HG02798 (cell line): ENCODE results near the gene TAMM41.
A peak's percentile ranks its signal among the peaks of the same experiment; 100 is the strongest.
"Not testable (repeated sequence)": the region's sequence is repeated elsewhere in the genome, so short reads cannot be mapped to it uniquely, and the experiment has no call there.

ENCODE experiments used
- ATAC-seq: cut with Tn5 transposase; IDR thresholded peaks from one replicate; pipeline ENCODE4 v1.9.1; 2021; ENCODE audit warnings: mild to moderate bottlenecking; ENCODE audit not compliant: unreplicated experiment, poor library complexity

The TAMM41 gene

DNA sequence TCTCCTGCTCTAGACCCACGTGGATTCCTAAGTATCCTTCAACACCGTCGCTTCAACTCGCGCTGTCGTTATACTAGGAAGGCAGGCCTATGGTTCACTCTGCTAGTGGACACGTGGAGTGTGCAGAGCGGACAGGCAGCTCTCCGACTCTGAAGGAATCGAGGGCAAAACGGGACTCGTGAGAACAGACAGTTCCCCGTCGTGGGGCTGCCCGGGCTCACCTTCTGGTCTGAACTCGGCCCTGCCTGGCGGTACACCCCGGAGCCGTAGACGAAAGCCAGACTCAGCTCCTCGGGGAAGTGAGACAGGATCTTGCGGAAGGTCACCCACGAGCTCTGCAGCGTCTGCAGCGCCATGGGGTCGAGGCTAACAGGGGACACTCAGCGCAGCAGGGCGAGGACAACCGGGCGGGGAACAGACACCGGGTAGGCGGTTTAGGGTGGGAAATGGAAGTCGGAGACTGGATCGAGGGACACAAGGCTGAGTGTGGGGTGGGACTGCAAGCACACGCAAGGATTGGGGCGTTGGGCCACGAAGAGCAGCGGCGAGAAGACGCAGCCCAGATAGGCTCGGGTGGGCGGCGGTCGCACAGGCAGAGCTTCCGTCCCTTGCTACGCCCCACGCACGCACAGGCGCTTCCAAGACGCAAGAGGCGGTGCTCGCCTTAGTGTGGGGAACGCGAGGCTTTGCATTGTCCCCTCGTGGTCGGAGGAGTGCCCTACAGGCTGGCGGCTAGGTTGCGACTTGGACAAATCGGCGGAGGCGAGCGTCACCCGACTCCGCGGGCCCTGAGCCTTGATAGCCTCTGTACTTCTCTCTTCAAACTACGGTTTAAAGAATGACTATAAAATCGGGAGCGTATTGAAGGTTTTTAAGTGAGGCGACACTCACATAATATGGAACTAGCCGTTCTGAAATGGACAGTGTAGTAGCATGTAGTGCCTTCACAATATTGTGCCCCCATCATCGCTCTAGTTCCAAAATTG lies at the start of gene TAMM41:
TSS of gene TAMM41 (minus strand) at position 605 of the 986 bp plus-strand sequence. CDS start at position 356, 249 bp downstream.
- ATAC-seq = peak; percentile 100

DNA sequence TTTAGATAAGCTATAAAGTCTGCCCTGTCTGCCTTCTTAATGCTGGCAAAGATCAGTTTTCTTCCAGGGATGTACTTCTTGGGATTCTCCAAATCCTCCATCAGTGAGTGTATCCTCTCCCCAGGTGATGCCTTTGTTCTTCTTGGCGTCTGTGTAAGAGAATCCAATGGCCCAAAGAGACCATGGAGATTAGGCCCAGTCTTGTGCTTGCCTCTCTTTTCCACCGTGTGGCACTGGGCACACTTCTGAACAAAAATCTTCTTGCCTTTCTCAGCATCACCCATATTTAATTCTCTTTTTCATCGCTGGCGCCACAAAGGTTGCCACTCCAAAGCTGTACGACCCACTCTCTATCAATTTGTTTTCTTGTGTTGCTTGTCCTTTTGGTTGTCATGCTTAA lies 32.2 kb upstream of the TAMM41 start:
- no peak for ATAC-seq

- ATAC-seq = not testable (repeated sequence)
Observed at GRCh38 chr3:11874707-11875106, 28.0 kb upstream of the TAMM41 start.

DNA sequence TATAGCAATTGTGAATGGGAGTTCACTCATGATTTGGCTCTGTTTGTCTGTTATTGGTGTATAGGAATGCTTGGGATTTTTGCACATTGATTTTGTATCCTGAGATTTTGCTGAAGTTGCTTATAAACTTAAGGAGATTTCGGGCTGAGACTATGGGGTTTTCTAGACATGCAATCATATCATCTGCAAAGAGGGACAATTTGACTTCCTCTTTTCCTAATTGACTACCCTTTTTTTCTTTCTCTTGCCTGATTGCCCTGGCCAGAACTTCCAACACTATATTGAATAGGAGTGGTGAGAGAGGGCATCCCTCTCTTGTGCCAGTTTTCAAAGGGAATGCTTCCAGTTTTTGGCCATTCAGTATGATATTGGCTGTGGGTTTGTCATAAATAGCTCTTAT lies 17.1 kb upstream of the TAMM41 start:
- not testable (repeated sequence) for ATAC-seq

GRCh38 chr3:11862584-11862983 lies 15.9 kb upstream of the TAMM41 start:
- ATAC-seq = not testable (repeated sequence)

DNA sequence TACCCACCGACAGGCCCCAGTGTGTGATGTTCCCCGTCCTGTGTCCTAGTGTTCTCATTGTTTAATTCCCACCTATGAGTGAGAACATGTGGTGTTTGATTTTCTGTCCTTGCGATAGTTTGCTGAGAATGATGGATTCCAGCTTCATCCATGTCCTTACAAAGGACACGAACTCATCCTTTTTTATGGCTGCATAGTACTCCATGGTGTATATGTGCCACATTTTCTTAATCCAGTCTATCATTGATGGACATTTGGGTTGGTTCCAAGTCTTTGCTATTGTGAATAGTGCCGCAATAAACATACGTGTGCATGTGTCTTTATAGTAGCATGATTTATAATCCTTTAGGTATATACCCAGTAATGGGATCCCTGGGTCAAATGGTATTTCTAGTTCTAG lies 15.5 kb upstream of the TAMM41 start:
- ATAC-seq = not testable (repeated sequence)

DNA sequence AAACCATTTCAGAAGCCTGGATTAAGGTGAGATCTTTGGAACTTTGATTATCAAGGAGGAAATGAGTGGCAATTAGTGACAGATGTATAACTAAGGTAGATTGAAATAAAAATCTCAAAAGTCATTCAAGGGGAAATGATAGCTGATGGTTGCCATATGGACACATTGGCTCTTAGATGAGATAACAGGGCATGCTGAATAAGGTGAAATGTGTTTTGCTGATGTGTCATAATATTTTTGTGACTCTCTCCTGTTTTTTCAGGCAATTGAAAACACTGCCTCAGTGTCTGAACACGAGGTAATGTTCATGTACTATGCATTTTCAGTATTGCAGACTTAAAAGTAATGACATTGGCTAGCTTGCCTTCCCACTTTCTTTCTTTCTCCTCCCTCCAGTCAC lies 13.5 kb upstream of the TAMM41 start:
- not testable (repeated sequence) for ATAC-seq

GRCh38 chr3:11853450-11853849 lies 6.8 kb upstream of the TAMM41 start:
- ATAC-seq = no peak

- ATAC-seq = no peak
Observed at GRCh38 chr3:11850003-11850402, 3.3 kb upstream of the TAMM41 start.

DNA sequence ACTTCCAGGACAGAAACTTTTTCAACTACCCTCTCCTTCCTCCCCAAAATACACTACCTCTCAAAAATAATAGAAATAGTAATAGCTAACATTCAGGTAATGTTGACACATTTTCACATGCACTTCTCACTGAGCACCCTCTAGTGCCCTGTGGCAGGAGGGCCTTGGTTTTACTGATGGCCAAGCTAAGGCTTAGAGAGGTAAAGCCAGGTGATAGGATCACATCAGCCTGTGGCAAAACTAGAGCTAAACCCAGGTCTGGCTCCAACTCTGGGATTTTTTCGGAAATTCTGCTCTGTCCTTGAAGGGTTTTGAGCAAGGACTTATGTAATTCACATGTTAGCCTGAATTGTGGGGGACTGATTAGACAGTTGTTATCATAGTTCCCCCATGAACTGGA lies 922 bp upstream of the TAMM41 start:
- no peak for ATAC-seq

GRCh38 chr3:11845651-11846050 lies 1.0 kb downstream of the TAMM41 start:
- no peak for ATAC-seq

GRCh38 chr3:11844891-11845290 lies 1.8 kb downstream of the TAMM41 start:
- no peak for ATAC-seq

GRCh38 chr3:11835028-11835639 lies 11.6 kb downstream of the TAMM41 start:
- ATAC-seq = no peak

GRCh38 chr3:11832981-11833905 lies 13.4 kb downstream of the TAMM41 start:
- ATAC-seq = no peak

DNA sequence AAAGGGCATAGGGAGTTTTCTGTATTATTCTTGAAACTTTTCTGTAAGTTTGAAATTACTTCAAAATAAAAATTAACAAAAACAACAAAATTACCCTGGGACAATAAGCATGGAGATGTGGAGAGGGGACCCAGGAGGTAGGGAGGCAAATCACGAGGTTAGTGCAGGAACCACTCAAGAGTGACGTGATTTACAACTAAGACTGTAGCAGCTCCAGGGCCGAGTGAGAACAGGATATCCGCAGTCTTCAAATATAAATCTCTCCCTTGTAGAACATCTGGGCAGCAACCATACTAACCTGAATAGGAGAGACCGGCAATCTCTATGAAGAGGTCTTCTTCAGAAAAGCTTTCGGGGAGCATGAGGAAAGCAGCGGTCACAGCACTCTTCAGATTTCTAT lies 17.3 kb downstream of the TAMM41 start:
- no peak for ATAC-seq

GRCh38 chr3:11826628-11827265 lies 19.9 kb downstream of the TAMM41 start:
- ATAC-seq = no peak

DNA sequence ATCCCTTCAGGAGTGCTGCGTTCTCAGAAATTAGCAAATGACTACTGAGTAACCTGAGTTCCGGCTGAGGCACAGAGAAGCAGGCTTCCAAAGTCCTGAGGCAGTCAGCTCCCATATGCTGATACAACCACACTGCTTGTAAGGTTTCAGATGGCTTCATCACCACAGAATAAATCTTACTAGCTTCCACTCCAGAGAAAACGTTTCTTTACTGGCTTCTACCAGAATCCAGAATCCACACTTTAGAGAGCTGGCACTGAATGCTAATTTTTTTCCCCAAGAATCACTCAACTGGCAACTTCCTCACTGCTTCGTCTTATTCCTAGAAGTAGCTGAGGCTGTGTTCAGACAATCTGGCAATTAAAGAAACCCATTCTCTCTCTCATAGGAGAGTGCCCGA lies 21.4 kb downstream of the TAMM41 start:
- no peak for ATAC-seq

- ATAC-seq = peak; percentile 61
Observed at GRCh38 chr3:11820531-11821041, 26.1 kb downstream of the TAMM41 start.

DNA sequence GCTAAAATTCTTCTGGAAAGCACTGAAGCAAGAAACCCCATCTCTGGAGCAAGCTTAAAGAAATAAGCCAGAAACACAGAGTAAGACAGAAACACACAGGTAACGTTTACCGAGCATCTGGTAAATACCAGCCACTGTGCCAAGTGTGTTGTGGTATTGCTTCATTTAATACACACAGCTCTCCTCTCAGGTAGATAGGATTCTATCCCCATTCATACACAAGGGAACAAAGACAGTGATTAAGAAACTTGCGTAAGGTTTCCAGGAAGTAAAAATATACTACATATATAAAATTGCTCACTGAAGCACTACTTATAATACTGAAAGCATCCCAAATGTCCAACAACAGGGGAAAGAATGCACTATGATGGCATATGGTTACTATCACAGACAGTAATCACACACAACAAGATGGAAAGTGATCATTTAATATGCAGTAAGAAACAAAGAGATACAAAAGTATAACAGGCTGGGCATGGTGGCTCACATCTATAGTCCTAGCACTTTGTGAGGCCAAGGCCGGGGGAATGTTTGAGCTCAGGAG lies 27.5 kb downstream of the TAMM41 start:
- ATAC-seq = no peak
